IgD-negative memory B cell (primary cell): Measurements from ENCODE around the gene TGFA. TPM values are rescaled to one million over a fixed set of nuclear protein-coding genes. Genes with fewer than 3 reads are reported as not detected.

Experiments
- H3K27ac Mint-ChIP-seq, 3 donors: one replicate each; pipeline ENCODE4 v1.8.0; 2020 to 2022; ENCODE audit warnings: mild to moderate bottlenecking in 3 of 3, mixed read lengths in 3 of 3, moderate library complexity in 1 of 3
- H3K27me3 Mint-ChIP-seq: one replicate; pipeline ENCODE4 v1.8.0; 2021; ENCODE audit warnings: mixed read lengths
- H3K36me3 Mint-ChIP-seq: one replicate; pipeline ENCODE4 v1.8.0; 2020; ENCODE audit warnings: mild to moderate bottlenecking, mixed read lengths
- H3K4me1 Mint-ChIP-seq, 3 donors: one replicate each; pipeline ENCODE4 v1.8.0; 2020 to 2022; ENCODE audit warnings: mixed read lengths in 3 of 3, mild to moderate bottlenecking in 1 of 3
- H3K4me3 Mint-ChIP-seq, 4 donors: one replicate each; pipeline ENCODE4 v1.8.0; 2020 to 2022; ENCODE audit warnings: mild to moderate bottlenecking in 4 of 4, mixed read lengths in 4 of 4, moderate library complexity in 3 of 4
- H3K9me3 Mint-ChIP-seq, 3 donors: one replicate each; pipeline ENCODE4 v1.8.0; 2020 to 2021; ENCODE audit warnings: mixed read lengths in 3 of 3, mild to moderate bottlenecking in 1 of 3
- polyA plus RNA-seq: library from polyadenylated mRNA; unstranded; fragments of 300-500 nt; fragmentation: Illumina TruSeq; gene quantifications from one replicate; pipeline ENCODE4 v1.2.3, GENCODE V29; 2021

TGFA gene
- polyA plus RNA-seq, 1 donor from 2014 or later, result 0.06 TPM

DNA sequence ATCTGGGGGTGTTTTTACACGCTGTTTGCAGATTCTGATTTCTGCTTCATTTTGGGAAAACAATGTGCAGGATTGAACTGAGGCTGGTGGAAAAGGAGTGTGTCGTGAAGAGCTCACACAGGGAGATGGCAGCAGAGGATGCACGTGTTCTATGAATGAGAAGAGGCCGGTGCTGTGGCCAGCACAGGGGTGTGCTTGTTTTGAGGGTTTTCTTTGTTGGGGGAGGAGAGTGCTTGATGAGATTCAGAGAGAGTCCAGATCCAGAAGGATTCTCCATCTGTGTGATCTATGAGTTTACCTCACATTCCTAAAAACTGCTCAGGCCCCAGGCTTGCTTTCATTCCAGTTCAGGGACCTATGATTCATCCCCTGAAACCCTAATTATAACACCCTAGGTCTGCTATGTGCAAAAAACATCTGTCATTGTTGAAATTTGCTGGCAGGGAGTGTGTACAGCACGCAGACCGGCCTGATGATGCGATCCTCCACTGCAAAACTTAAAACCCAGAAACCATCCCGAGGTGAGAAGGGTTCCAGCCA lies 12.1 kb downstream of the TGFA start:
- peaks cover 10% of the 10 kb centered on the region for H3K27me3 Mint-ChIP-seq
- H3K36me3 Mint-ChIP-seq, result peaks cover 1% of the 10 kb centered on the region
- no peak overlapping the region for H3K4me3 Mint-ChIP-seq
- no peaks in the 10 kb centered on the region for H3K4me1 Mint-ChIP-seq
- H3K27ac Mint-ChIP-seq, result no peak overlapping the region
- H3K9me3 Mint-ChIP-seq, result peaks cover under 1 to 7% (median 3%) of the 10 kb centered on the region in 3 donors

DNA sequence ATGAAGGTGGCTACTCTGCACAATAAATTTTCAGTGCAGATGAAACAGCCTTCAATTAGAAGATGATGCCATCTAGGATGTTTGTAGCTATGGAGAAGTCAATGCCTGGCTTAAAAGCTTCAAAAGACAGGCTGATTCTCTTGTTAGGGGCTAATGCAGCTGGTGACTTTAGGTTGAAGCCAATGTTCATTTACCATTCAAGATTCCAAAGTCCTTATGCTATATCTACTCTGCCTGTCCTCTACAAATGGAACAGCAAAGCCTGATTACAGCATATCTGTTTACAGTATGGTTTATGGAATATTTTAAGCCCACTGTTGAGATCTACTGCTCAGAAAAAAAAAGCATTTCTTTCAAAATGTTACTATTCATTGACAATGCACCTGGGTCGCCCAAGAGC lies 15.8 kb downstream of the TGFA start:
- no peak overlapping the region for H3K27ac Mint-ChIP-seq
- H3K4me3 Mint-ChIP-seq, result no peak overlapping the region
- peaks cover 6 to 14% (median 7%) of the 10 kb centered on the region in 3 donors for H3K9me3 Mint-ChIP-seq
- H3K27me3 Mint-ChIP-seq, result peaks cover 17% of the 10 kb centered on the region
- H3K4me1 Mint-ChIP-seq, result no peaks in the 10 kb centered on the region
- H3K36me3 Mint-ChIP-seq, result peaks cover 5% of the 10 kb centered on the region

DNA sequence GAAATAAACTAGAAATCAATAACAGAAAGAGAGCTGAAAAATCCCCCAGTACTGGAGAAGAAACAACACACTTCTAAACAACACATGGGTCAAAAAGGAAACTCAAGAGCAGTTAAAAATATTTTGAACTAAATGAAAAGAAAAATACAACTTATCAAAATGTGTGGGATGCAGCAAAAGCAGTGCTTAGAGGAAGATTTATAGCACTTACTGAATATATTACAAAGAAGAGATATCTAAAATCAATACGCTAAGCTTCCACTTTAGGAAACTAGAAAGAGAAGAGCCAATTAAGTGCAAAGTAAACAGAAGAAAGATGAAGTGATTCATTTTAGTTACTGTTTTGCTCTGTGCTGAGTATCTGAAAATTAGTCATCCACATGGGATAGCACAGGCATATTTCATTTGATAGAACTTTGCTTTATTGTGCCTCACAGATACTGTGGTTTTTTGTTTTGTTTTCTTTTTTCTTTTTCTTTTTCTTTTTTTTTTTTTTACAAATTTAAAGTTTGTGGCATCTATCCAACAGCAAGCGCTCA lies 17.0 kb downstream of the TGFA start:
- peaks cover 18% of the 10 kb centered on the region for H3K27me3 Mint-ChIP-seq
- H3K4me3 Mint-ChIP-seq, result no peak overlapping the region
- peaks cover 0 to 4% (median 0%) of the 10 kb centered on the region in 3 donors for H3K4me1 Mint-ChIP-seq
- peaks cover 6 to 14% (median 7%) of the 10 kb centered on the region in 3 donors for H3K9me3 Mint-ChIP-seq
- H3K36me3 Mint-ChIP-seq, result peaks cover 5% of the 10 kb centered on the region
- no peak overlapping the region for H3K27ac Mint-ChIP-seq

DNA sequence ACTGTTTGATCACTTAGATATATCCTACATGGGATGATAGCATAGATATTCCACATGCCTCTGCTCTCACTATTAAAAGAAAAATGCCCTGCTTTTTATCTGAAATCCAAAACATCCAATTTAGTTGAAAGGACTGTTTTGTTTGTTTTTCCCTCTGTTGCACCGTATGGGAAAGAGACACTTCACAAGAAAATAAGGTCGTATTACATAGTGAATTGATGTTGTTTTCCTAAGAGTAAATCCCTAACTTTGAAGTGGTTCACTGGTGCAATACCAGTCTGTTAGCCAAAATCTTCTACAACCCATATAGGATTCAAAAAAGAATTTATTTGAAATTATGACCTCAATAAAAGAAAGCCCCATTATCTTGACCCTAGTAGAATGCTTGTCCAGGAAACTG lies 18.1 kb downstream of the TGFA start:
- H3K4me1 Mint-ChIP-seq, result peaks cover 0 to 6% (median 0%) of the 10 kb centered on the region in 3 donors
- H3K4me3 Mint-ChIP-seq, result no peak overlapping the region
- peaks cover 5% of the 10 kb centered on the region for H3K36me3 Mint-ChIP-seq
- H3K27me3 Mint-ChIP-seq, result peaks cover 15% of the 10 kb centered on the region
- no peak overlapping the region for H3K27ac Mint-ChIP-seq
- H3K9me3 Mint-ChIP-seq, result peaks cover 6 to 18% (median 7%) of the 10 kb centered on the region in 3 donors

DNA sequence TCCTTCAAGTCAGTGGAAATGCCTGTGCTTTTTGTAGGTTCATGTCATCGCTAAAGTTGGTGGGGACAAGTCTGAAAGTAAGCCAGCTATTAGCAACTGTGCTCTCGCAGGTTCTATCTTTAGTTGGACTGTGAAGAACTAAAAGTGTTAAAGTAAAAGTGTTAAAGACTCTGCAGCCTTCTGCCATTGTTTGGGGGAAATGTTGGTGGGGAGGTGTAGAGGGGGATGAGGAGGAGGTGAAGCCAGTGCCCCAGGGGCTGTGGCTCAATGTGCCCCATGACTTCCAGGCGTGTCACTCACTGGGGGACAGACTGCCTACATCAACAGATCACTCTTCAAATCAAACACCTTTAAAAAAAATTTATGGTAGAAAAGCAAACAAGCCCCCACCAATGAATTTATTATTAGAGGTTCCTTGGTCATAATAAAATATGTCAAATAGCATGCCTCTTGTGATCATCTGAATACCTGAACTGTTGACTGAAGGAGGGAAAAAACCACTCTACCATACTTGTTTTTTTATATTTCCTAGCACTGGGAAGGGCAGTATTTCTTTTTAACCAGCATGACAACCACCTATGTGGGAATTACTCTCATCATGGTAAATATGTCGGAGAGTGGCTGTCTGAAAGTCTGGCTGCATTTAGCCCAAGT lies 19.3 kb downstream of the TGFA start:
- Mint-ChIP-seq H3K36me3 (peaks cover 5% of the 10 kb centered on the region), H3K27me3 (peaks cover 15% of the 10 kb centered on the region), H3K4me3 (no peak overlapping the region), H3K27ac (no peak overlapping the region), H3K9me3 (peaks cover 6 to 18% (median 7%) of the 10 kb centered on the region in 3 donors), H3K4me1 (peaks cover 0 to 6% (median 0%) of the 10 kb centered on the region in 3 donors)

DNA sequence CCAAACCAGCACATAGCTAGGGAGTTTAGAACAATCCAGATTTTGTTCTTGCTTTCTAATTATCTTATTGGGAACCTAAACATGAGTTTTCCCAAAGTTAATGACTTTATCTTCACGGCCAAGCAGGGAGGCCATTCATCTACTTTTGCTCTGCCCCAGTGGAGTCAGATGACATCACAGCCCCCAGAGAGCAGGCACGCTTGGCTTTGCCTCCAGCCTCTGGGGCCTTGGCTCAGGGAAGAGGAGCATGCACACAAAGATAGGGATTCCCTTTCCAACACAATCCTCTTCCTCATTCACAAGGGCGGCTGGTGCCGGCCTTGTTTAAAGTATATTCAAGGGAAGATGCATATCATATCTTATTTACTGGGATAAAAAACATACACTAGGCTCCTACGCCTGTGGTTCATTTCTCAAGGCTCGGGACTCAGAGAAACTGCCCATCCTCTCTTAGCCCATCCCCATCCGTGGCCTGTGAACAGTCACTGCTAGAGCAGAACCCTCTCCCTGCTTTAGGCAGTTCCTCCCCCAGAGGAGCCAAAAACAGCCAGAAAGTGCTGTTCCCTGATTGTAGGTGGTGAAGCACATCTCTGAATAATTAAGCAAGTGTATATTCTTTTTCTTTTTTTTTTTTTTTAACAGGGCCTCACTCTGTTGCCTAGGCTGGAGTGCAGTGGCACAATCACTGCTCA lies 21.2 kb downstream of the TGFA start:
- peaks cover 0 to 6% (median 0%) of the 10 kb centered on the region in 3 donors for H3K4me1 Mint-ChIP-seq
- no peak overlapping the region for H3K4me3 Mint-ChIP-seq
- H3K27ac Mint-ChIP-seq, result no peak overlapping the region
- peaks cover 5% of the 10 kb centered on the region for H3K36me3 Mint-ChIP-seq
- peaks cover 5 to 15% (median 6%) of the 10 kb centered on the region in 3 donors for H3K9me3 Mint-ChIP-seq
- peaks cover 20% of the 10 kb centered on the region for H3K27me3 Mint-ChIP-seq

DNA sequence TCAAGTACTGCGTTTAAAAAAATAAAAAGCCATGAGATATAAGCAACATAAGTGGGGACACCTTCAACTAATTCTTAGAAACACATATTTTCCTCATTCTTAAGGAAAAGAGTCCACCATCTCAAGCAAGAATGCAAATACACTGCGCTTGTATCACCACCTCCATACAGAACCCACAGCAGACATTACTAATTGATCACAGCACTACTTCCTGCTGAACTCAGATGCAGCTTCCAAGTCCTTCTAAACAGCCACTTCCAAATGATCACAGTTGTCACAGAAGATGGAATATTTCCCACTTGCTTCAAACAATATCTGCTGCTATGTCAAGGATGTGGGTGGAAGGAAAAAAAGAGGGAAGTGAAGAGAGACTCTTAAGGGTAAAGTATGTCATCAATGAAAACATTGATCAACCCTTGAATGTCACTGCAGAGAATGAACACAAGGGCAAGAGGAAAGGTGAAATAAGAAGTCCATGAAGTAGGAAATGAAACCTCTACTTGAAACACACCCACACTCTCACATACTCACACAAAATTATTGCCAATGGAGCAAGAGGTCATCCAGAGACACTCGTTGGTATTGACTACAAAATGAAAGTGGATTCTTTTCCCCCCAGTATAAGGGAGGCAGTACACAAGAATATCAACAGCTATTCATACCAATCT lies 22.1 kb downstream of the TGFA start:
- Mint-ChIP-seq H3K4me3 (no peak overlapping the region), H3K4me1 (peaks cover 0 to 6% (median 2%) of the 10 kb centered on the region in 3 donors), H3K36me3 (peaks cover 5% of the 10 kb centered on the region), H3K9me3 (peaks cover 5 to 11% (median 6%) of the 10 kb centered on the region in 3 donors), H3K27ac (no peak overlapping the region), H3K27me3 (peaks cover 20% of the 10 kb centered on the region)

DNA sequence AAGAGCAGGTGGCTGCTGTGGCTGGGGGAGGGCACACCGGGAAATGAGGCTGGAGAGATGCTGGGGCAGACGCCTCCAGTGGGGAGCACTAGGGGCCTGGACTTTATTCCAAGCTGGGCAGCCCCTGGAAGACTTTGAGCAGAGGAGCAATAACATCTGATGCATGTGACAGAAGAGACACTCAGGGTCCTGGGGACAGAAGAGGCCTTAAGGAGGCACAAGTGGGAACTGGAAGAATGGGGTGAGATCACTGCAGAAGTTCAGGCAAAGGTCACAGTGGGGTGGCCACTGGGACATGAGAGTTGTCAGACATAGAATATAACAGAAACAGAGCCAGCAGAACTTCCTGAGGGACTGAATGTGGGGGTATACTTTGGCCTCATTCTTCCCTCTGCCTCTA lies 24.0 kb downstream of the TGFA start:
- Mint-ChIP-seq H3K4me3 (no peak overlapping the region), H3K27me3 (peaks cover 13% of the 10 kb centered on the region), H3K4me1 (peaks cover 0 to 6% (median 2%) of the 10 kb centered on the region in 3 donors), H3K9me3 (peaks cover 0 to 4% (median 0%) of the 10 kb centered on the region in 3 donors), H3K27ac (no peak overlapping the region), H3K36me3 (no peaks in the 10 kb centered on the region)

DNA sequence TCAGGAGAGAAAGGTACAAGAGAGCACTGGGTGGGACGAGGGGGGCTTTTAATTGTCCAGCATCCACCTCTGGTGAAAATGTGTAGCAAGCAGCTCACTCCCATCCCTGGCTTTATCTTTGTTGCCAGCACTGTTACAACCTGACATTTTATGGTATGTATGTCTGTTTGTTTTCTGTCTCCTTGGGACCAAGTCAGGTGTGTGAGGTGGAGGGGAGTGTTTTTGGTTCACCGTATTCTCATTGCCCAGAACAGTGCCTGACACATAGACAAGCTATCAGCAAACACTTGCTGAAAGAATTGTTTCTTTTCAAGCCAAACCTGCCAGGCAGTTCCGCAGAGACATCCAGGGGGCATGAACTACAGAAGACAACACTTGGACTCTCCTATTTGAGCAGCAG lies 24.7 kb downstream of the TGFA start:
- Mint-ChIP-seq H3K4me3 (no peak overlapping the region), H3K27me3 (peaks cover 10% of the 10 kb centered on the region), H3K36me3 (no peaks in the 10 kb centered on the region), H3K4me1 (peaks cover 0 to 9% (median 2%) of the 10 kb centered on the region in 3 donors), H3K9me3 (peaks cover 0 to 4% (median 0%) of the 10 kb centered on the region in 3 donors), H3K27ac (no peak overlapping the region)

DNA sequence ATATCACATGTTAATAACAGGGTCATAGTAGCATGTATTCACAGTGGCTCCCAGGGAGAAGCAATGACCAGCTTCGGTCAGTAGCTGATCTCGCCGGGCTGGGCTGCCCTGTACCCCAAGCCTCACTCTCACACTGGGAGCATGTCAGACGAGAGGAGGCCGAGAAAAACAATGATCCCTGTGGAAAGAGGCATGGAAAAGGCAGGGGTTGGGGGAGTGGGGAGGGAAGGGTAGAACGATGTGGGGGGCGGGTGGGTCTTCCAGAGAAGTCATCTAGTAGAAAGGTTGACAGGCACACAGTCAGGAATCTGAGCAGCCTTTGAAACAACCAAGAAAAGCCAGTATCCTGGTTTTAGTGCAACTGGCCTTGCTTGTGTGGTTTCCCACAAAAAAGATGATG lies 25.4 kb downstream of the TGFA start:
- no peak overlapping the region for H3K4me3 Mint-ChIP-seq
- no peak overlapping the region for H3K27ac Mint-ChIP-seq
- H3K27me3 Mint-ChIP-seq, result peaks cover 11% of the 10 kb centered on the region
- H3K9me3 Mint-ChIP-seq, result peaks cover 0 to 4% (median 0%) of the 10 kb centered on the region in 3 donors
- no peaks in the 10 kb centered on the region for H3K36me3 Mint-ChIP-seq
- peaks cover 0 to 9% (median 2%) of the 10 kb centered on the region in 3 donors for H3K4me1 Mint-ChIP-seq

DNA sequence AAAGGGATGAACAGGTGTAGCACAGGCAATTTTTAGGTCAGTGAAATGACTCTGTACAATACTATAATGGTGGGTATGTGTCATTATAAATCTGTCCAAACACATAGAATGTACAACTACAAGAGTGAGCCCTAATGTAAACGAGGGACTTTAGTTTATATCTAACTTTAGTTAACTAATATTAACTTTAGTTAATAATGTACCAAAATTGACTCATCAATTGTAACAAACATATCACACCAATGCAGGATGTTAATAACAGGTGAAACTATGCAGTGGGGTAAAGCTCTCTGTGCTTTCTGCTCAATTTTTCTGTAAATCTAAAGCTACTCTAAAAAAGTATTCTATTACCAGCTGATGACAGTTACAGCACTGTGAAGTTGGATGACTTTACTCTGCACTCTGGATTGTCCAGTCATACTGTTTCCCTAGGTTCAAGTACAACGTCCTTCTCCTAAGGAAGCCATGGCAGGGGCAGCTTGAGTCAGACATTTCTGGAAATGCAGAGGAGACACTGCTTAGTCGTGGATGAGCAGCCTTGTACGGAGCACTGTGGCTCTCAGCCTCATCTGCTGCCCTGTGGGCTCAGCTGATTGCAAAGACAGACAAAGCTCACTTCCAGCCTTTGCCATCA lies 26.1 kb downstream of the TGFA start:
- Mint-ChIP-seq H3K27ac (no peak overlapping the region), H3K4me1 (peaks cover 0 to 9% (median 2%) of the 10 kb centered on the region in 3 donors), H3K4me3 (no peak overlapping the region), H3K9me3 (peaks cover 0 to 4% (median 0%) of the 10 kb centered on the region in 3 donors), H3K27me3 (peaks cover 11% of the 10 kb centered on the region), H3K36me3 (no peaks in the 10 kb centered on the region)

DNA sequence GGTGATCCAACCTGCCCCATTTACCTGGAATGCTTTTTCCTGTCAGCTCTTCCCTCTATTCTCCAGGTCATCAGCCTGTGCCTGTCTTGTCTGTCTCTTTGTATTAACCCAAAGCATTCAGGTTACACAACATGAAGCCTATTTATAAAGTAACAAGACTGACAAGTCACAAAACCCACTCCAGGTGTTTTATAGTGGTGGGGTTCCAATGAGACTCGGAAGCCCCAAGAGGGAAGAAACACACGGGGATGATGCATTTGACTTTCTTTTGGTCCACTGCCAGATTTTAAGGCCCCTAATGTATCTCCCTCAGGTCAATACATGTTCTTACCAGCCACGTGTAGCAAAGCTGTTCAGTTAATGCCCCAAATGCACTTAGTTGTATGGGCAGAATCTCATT lies 27.5 kb downstream of the TGFA start:
- H3K27ac Mint-ChIP-seq, result no peak overlapping the region
- H3K36me3 Mint-ChIP-seq, result no peaks in the 10 kb centered on the region
- H3K27me3 Mint-ChIP-seq, result peaks cover 9% of the 10 kb centered on the region
- H3K4me3 Mint-ChIP-seq, result no peak overlapping the region
- no peaks in the 10 kb centered on the region for H3K9me3 Mint-ChIP-seq
- peaks cover 0 to 3% (median 2%) of the 10 kb centered on the region in 3 donors for H3K4me1 Mint-ChIP-seq

DNA sequence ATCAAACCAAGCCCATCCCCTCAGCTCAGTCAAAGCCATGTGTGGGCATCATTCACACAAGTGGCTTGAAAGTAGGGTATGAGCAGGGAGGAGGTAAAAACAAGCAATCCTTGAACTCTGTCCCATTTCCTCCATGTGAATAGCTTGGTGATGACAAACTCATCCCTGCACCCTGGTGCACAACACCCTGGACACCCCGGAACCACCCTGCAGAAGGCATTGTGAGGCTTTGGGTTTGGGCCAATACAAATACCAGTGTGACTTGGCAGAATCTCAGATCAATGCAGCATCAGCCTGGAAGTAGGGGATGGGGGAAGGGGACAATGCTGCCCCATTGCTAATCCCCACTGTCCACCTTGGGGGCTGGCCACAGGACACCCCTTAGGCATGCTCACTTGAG lies 28.6 kb downstream of the TGFA start:
- H3K27ac Mint-ChIP-seq, result no peak overlapping the region

More for the DNA sequence above, 28.6 kb downstream of the TGFA start:
- H3K4me1 Mint-ChIP-seq, result peaks cover 0 to 3% (median 2%) of the 10 kb centered on the region in 3 donors
- no peak overlapping the region for H3K4me3 Mint-ChIP-seq
- peaks cover 9% of the 10 kb centered on the region for H3K27me3 Mint-ChIP-seq
- no peaks in the 10 kb centered on the region for H3K9me3 Mint-ChIP-seq
- no peaks in the 10 kb centered on the region for H3K36me3 Mint-ChIP-seq
